Prostate gland (tissue), 2 donors: Measurements from ENCODE around the gene NOCT.

Experiments
- POLR2AphosphoS5 ChIP-seq: sonication (generic); formaldehyde crosslinking; IDR thresholded peaks from one replicate; pipeline ENCODE4 v1.6.1; 2017; ENCODE audit warnings: antibody characterized with exemption
- TF ChIP-seq, protein P1 (sequence below), 4 experiments: fragments of 200-600 bp in 2 of 4; fragments of 450-650 bp in 2 of 4; sonication (generic) in 2 of 4; IDR thresholded peaks; 1 replicate in 3 of 4; 2 replicates in 1 of 4; pipeline ENCODE4 v1.5.1; 2016 to 2019; ENCODE audit warnings: antibody characterized with exemption in 4 of 4, mild to moderate bottlenecking in 2 of 4, moderate library complexity in 2 of 4

DNA sequence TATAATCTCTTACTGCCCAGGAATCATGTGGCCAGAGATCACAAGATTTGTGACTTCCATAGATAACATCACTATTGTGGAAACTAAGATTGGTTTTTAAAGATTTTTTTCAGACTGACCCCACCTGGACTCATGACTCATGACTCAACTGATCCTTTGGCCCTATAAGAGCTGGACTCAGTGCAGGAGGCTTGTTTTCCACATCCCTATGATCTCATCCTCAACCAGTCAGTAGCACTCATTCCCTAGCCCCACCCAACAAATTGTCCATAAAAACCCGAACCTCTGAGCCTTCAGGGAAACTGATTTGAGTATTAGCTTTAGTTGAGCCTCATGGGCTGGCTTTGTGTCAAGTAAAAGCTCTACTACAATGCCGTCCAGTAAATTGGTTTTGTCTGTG is 7.9 kb upstream of the NOCT start:
- TF ChIP-seq, protein P1, sequence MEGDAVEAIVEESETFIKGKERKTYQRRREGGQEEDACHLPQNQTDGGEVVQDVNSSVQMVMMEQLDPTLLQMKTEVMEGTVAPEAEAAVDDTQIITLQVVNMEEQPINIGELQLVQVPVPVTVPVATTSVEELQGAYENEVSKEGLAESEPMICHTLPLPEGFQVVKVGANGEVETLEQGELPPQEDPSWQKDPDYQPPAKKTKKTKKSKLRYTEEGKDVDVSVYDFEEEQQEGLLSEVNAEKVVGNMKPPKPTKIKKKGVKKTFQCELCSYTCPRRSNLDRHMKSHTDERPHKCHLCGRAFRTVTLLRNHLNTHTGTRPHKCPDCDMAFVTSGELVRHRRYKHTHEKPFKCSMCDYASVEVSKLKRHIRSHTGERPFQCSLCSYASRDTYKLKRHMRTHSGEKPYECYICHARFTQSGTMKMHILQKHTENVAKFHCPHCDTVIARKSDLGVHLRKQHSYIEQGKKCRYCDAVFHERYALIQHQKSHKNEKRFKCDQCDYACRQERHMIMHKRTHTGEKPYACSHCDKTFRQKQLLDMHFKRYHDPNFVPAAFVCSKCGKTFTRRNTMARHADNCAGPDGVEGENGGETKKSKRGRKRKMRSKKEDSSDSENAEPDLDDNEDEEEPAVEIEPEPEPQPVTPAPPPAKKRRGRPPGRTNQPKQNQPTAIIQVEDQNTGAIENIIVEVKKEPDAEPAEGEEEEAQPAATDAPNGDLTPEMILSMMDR (IDR thresholded peaks at IDR 0.05) = no peak
- TF ChIP-seq POLR2AphosphoS5 = no peak
